ENCODE results near the gene BMP7.

- TF ChIP-seq, protein P1, sequence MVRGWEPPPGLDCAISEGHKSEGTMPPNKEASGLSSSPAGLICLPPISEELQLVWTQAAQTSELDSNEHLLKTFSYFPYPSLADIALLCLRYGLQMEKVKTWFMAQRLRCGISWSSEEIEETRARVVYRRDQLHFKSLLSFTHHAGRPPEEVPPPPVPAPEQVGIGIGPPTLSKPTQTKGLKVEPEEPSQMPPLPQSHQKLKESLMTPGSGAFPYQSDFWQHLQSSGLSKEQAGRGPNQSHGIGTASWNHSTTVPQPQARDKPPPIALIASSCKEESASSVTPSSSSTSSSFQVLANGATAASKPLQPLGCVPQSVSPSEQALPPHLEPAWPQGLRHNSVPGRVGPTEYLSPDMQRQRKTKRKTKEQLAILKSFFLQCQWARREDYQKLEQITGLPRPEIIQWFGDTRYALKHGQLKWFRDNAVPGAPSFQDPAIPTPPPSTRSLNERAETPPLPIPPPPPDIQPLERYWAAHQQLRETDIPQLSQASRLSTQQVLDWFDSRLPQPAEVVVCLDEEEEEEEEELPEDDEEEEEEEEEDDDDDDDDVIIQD (CRISPR knock-in tag; IDR thresholded peaks at IDR 0.05; ENCODE audit: low read depth), result no peak
- TF ChIP-seq SNRNP70 (IDR thresholded peaks at IDR 0.05; ENCODE audit: low read depth, low read length) (no peak), KLF9 (CRISPR knock-in tag; IDR thresholded peaks at IDR 0.05; ENCODE audit: low read depth) (no peak), MAFK (conservative IDR thresholded peaks at IDR 0.05 in 1 of 2, IDR thresholded peaks at IDR 0.05 in 1 of 2; ENCODE audit: low read length in 2 of 2) (no peak)
Observed at GRCh38 chr20:57291694-57292093, 25.3 kb upstream of the BMP7 start.
